GM12864 (cell line): ENCODE data around the gene TMC4.
"Not testable (repeated sequence)": the region's sequence is repeated elsewhere in the genome, so short reads cannot be mapped to it uniquely, and the experiment has no call there.

Experiments used
- DNase-seq: peaks from one replicate; pipeline ENCODE4 v3.0.0-alpha.2; 2011; ENCODE audit warnings: low read depth
- H3K4me3 ChIP-seq: 2 replicates; pipeline ENCODE4 v1.5.1; 2011; ENCODE audit warnings: mild to moderate bottlenecking, low read depth, low read length, control low read depth
- CTCF ChIP-seq: IDR thresholded peaks from 2 replicates; pipeline ENCODE4 v1.5.1; 2011; ENCODE audit warnings: low read depth, mild to moderate bottlenecking, moderate library complexity, low read length, control low read depth, inconsistent platforms; ENCODE audit errors: missing control alignments

Gene TMC4

GRCh38 chr19:54172471-54173358 is at the start of gene TMC4:
Gene TMC4 (minus strand): TSS chr19:54173160. CDS start chr19:54173117, 43 bp downstream.
- DNase-seq, result no peak
- peak; percentile 14 for TF ChIP-seq CTCF
- no peak within 1 kb of the TSS for H3K4me3 ChIP-seq

GRCh38 chr19:54221947-54222346 is 49.0 kb upstream of the TMC4 start:
- not testable (repeated sequence) for DNase-seq, H3K4me3 ChIP-seq

GRCh38 chr19:54219702-54220101 is 46.7 kb upstream of the TMC4 start:
- not testable (repeated sequence) for DNase-seq, H3K4me3 ChIP-seq

GRCh38 chr19:54218960-54219661 is 46.2 kb upstream of the TMC4 start:
- TF ChIP-seq CTCF, result no peak
- DNase-seq, result no peak
- no peak overlapping the region for H3K4me3 ChIP-seq

GRCh38 chr19:54218259-54218658 is 45.3 kb upstream of the TMC4 start:
- no peak overlapping the region for H3K4me3 ChIP-seq
- DNase-seq, result no peak
- TF ChIP-seq CTCF, result no peak

GRCh38 chr19:54217517-54218247 is 44.7 kb upstream of the TMC4 start:
- not testable (repeated sequence) for DNase-seq, H3K4me3 ChIP-seq

GRCh38 chr19:54216869-54217268 is 43.9 kb upstream of the TMC4 start:
- no peak for TF ChIP-seq CTCF
- DNase-seq, result no peak
- H3K4me3 ChIP-seq, result no peak overlapping the region

GRCh38 chr19:54214734-54215133 is 41.8 kb upstream of the TMC4 start:
- not testable (repeated sequence) for H3K4me3 ChIP-seq, DNase-seq

- not testable (repeated sequence) for DNase-seq, H3K4me3 ChIP-seq
Measured at GRCh38 chr19:54214217-54214616, 41.3 kb upstream of the TMC4 start.
